HTR-8/SVneo (cell line): ENCODE data around the gene CCDC159.
"Not testable (repeated sequence)": the region's sequence is repeated elsewhere in the genome, so short reads cannot be mapped to it uniquely, and the experiment has no call there.

Experiments
- DNase-seq: peaks from one replicate; pipeline ENCODE4 v3.0.0; 2011; ENCODE audit warnings: low spot score, mixed read lengths; ENCODE audit not compliant: insufficient read length
- FAIRE-seq: peaks from 2 replicates; lab custom pipeline; 2011; peaks lifted over from hg19 to GRCh38; lab: Jason Lieb, UNC

The CCDC159 gene

GRCh38 chr19:11361771-11362731 lies 15.7 kb downstream of the CCDC159 start:
- FAIRE-seq (peak; percentile 13), DNase-seq (no peak)

- no peak for FAIRE-seq
Measured at GRCh38 chr19:11363881-11364280, 17.6 kb downstream of the CCDC159 start.

GRCh38 chr19:11364296-11364904 lies 18.1 kb downstream of the CCDC159 start:
- FAIRE-seq (no peak), DNase-seq (no peak)

More at GRCh38 chr19:11363881-11364280, 17.6 kb downstream of the CCDC159 start:
- no peak for DNase-seq

- DNase-seq: no peak
- no peak for FAIRE-seq
Measured at GRCh38 chr19:11364935-11365334, 18.6 kb downstream of the CCDC159 start.

- DNase-seq (no peak), FAIRE-seq (no peak)
Measured at GRCh38 chr19:11365557-11366117, 19.3 kb downstream of the CCDC159 start.

GRCh38 chr19:11367528-11367927 lies 21.2 kb downstream of the CCDC159 start:
- FAIRE-seq (no peak), DNase-seq (no peak)

GRCh38 chr19:11370744-11371143 lies 24.4 kb downstream of the CCDC159 start:
- FAIRE-seq (no peak), DNase-seq (no peak)

- no peak for DNase-seq
- no peak for FAIRE-seq
Measured at GRCh38 chr19:11373166-11373884, 27.0 kb downstream of the CCDC159 start.

- no peak for FAIRE-seq
- DNase-seq: no peak
Measured at GRCh38 chr19:11373885-11374432, 27.6 kb downstream of the CCDC159 start.

GRCh38 chr19:11374433-11375142 lies 28.3 kb downstream of the CCDC159 start, which contains the start of gene SWSAP1:
Gene SWSAP1 (plus strand): TSS chr19:11374666. CDS start chr19:11374681, 15 bp downstream.
- FAIRE-seq (peak; percentile 91), DNase-seq (peak; percentile 100)

- DNase-seq: no peak
Measured at GRCh38 chr19:11375143-11375948, 29.0 kb downstream of the CCDC159 start.

GRCh38 chr19:11377237-11377636 lies 30.9 kb downstream of the CCDC159 start:
- FAIRE-seq (no peak), DNase-seq (no peak)

More at GRCh38 chr19:11375143-11375948, 29.0 kb downstream of the CCDC159 start:
- FAIRE-seq: peak; percentile 69

- no peak for DNase-seq
- FAIRE-seq: no peak
Measured at GRCh38 chr19:11377756-11378155, 31.4 kb downstream of the CCDC159 start.

GRCh38 chr19:11378319-11379189 lies 32.2 kb downstream of the CCDC159 start:
- FAIRE-seq (no peak), DNase-seq (no peak)

GRCh38 chr19:11379269-11379845 lies 33.0 kb downstream of the CCDC159 start:
- DNase-seq, FAIRE-seq: not testable (repeated sequence)

- no peak for FAIRE-seq
- no peak for DNase-seq
Measured at GRCh38 chr19:11379857-11380350, 33.6 kb downstream of the CCDC159 start.
